ENCODE results near the gene PRIM2. TPM values are rescaled to one million over a fixed set of nuclear protein-coding genes. Genes with fewer than 3 reads are reported as not detected.

Gene PRIM2
- total RNA-seq, 1 experiment from 2014 or later = 30.7 TPM

DNA sequence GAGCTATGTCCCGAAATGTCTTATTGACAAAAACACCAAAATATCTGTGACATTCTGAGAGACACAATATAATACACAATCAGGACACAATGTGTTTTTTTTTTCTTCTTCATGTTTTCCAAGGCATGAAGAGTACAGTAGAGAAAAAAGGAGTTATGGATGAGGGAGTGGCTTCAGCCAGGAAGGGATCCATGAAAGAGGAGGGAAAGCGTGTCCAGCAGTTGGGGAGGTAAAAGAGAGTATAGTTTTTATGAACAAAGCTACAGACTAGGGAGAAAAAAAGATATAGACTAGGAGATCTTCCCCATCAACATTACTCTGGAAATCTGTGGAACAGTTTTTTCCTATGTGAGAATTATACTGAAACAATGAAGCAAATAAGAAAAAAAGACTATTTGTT is 38.9 kb upstream of the PRIM2 start:
- no peak overlapping the region for H3K4me3 ChIP-seq (ENCODE audit: low read depth in 2 of 2, low read length in 2 of 2)
- no peaks in the 10 kb centered on the region; the same call in 1 of the 2 replicates for H3K27me3 ChIP-seq (ENCODE audit: control insufficient read depth, insufficient read depth, low read length)
- intact Hi-C loops (cut with micrococcal nuclease; ENCODE audit: unreplicated experiment) = no loop called here
- ChIA-PET POLR2A (interaction anchor here (0.6 kb wide), 1 partner anchor 362 kb away, joined by 15 read pairs; no protein-coding TSS in a partner anchor), CTCF (no interaction called here)
- H3K9me3 ChIP-seq (ENCODE audit: control insufficient read depth, insufficient read depth, low read depth, low read length) = no peaks in the 10 kb centered on the region
- no peaks in the 10 kb centered on the region for H3K4me1 ChIP-seq (ENCODE audit: control insufficient read depth, insufficient read depth, low read length)
- BruUV-seq (replicated peaks) = no TSS peak
- no peak for ATAC-seq
- in situ Hi-C loops (cut with HindIII; ENCODE audit: low pct_unique_long_range_greater_than_20kb, low sequenced_read_pairs) = no loop called here
- DNase-seq (ENCODE audit: low read depth, low spot score) = no peak
- TF ChIP-seq, protein P1, sequence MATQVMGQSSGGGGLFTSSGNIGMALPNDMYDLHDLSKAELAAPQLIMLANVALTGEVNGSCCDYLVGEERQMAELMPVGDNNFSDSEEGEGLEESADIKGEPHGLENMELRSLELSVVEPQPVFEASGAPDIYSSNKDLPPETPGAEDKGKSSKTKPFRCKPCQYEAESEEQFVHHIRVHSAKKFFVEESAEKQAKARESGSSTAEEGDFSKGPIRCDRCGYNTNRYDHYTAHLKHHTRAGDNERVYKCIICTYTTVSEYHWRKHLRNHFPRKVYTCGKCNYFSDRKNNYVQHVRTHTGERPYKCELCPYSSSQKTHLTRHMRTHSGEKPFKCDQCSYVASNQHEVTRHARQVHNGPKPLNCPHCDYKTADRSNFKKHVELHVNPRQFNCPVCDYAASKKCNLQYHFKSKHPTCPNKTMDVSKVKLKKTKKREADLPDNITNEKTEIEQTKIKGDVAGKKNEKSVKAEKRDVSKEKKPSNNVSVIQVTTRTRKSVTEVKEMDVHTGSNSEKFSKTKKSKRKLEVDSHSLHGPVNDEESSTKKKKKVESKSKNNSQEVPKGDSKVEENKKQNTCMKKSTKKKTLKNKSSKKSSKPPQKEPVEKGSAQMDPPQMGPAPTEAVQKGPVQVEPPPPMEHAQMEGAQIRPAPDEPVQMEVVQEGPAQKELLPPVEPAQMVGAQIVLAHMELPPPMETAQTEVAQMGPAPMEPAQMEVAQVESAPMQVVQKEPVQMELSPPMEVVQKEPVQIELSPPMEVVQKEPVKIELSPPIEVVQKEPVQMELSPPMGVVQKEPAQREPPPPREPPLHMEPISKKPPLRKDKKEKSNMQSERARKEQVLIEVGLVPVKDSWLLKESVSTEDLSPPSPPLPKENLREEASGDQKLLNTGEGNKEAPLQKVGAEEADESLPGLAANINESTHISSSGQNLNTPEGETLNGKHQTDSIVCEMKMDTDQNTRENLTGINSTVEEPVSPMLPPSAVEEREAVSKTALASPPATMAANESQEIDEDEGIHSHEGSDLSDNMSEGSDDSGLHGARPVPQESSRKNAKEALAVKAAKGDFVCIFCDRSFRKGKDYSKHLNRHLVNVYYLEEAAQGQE (IDR thresholded peaks at IDR 0.05; ENCODE audit: insufficient read depth in 1 of 2, low read depth in 2 of 2, low read length in 1 of 2) = no peak
- TF ChIP-seq POLR2AphosphoS5 (IDR thresholded peaks at IDR 0.05; ENCODE audit: low read depth, low read length) (no peak), TCF7L2 (IDR thresholded peaks at IDR 0.05; ENCODE audit: low read depth, low read length) (no peak), SIN3A (IDR thresholded peaks at IDR 0.05; ENCODE audit: borderline replicate concordance, insufficient read depth, low read depth, low read length) (no peak)
- TF ChIP-seq, protein P2, sequence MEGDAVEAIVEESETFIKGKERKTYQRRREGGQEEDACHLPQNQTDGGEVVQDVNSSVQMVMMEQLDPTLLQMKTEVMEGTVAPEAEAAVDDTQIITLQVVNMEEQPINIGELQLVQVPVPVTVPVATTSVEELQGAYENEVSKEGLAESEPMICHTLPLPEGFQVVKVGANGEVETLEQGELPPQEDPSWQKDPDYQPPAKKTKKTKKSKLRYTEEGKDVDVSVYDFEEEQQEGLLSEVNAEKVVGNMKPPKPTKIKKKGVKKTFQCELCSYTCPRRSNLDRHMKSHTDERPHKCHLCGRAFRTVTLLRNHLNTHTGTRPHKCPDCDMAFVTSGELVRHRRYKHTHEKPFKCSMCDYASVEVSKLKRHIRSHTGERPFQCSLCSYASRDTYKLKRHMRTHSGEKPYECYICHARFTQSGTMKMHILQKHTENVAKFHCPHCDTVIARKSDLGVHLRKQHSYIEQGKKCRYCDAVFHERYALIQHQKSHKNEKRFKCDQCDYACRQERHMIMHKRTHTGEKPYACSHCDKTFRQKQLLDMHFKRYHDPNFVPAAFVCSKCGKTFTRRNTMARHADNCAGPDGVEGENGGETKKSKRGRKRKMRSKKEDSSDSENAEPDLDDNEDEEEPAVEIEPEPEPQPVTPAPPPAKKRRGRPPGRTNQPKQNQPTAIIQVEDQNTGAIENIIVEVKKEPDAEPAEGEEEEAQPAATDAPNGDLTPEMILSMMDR (IDR thresholded peaks at IDR 0.05) = no peak
- no peaks in the 10 kb centered on the region for H3K36me3 ChIP-seq (ENCODE audit: control insufficient read depth, insufficient read depth, low read length)
- H3K27ac ChIP-seq (ENCODE audit: low read length) = no peak overlapping the region

DNA sequence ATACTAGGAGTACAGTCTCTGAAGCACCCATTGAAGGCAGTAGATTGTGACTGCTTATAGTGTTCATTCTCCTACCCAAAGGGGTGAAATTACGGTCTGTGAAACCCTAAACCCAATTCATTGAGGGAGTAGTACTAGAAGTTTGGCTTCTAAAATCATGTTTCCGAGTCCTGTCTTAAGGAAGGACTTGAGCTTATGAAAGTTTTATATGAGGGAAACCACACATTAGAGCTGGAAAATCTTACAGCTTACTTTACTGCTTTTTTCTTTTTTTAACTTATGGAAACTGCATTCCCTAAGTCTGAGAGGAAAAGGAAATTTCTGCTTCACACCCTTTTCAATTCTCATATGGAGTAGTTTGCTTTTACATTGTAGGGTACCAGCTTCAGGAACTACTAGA is 38.4 kb upstream of the PRIM2 start:
- ATAC-seq = no peak
- in situ Hi-C loops (cut with HindIII; ENCODE audit: low pct_unique_long_range_greater_than_20kb, low sequenced_read_pairs) = no loop called here
- intact Hi-C loops (cut with micrococcal nuclease; ENCODE audit: unreplicated experiment) = no loop called here
- H3K4me1 ChIP-seq (ENCODE audit: control insufficient read depth, insufficient read depth, low read length) = no peaks in the 10 kb centered on the region
- no peak overlapping the region for H3K4me3 ChIP-seq (ENCODE audit: low read depth in 2 of 2, low read length in 2 of 2)
- no peak for DNase-seq (ENCODE audit: low read depth, low spot score)
- H3K9me3 ChIP-seq (ENCODE audit: control insufficient read depth, insufficient read depth, low read depth, low read length) = no peaks in the 10 kb centered on the region
- TF ChIP-seq, protein P2 (IDR thresholded peaks at IDR 0.05) = no peak
- TF ChIP-seq POLR2AphosphoS5 (IDR thresholded peaks at IDR 0.05; ENCODE audit: low read depth, low read length) (no peak), TCF7L2 (IDR thresholded peaks at IDR 0.05; ENCODE audit: low read depth, low read length) (no peak), SIN3A (IDR thresholded peaks at IDR 0.05; ENCODE audit: borderline replicate concordance, insufficient read depth, low read depth, low read length) (no peak)
- TF ChIP-seq, protein P1 (IDR thresholded peaks at IDR 0.05; ENCODE audit: insufficient read depth in 1 of 2, low read depth in 2 of 2, low read length in 1 of 2) = no peak
- H3K27me3 ChIP-seq (ENCODE audit: control insufficient read depth, insufficient read depth, low read length) = no peaks in the 10 kb centered on the region; the same call in 1 of the 2 replicates
- BruUV-seq (replicated peaks) = no TSS peak
- POLR2A ChIA-PET = no interaction called here
- no peak overlapping the region for H3K27ac ChIP-seq (ENCODE audit: low read length)
- CTCF ChIA-PET = no interaction called here
- H3K36me3 ChIP-seq (ENCODE audit: control insufficient read depth, insufficient read depth, low read length) = no peaks in the 10 kb centered on the region

All from Panc1 (cell line).